ENCODE results near the gene ANO1. TPM values are rescaled to one million over a fixed set of nuclear protein-coding genes. Genes with fewer than 3 reads are reported as not detected.

ANO1 gene
- total RNA-seq, 1 donor from 2014 or later = 244 TPM

- Histone ChIP-seq H3K4me3 (no peak overlapping the region), H3K27ac (peak overlapping the region; percentile 51 to 76), H3K9me3 (no peaks in the 10 kb centered on the region), H3K27me3 (no peaks in the 10 kb centered on the region), H3K36me3 (peaks cover 0 to 16% of the 10 kb centered on the region in 2 donors), H3K4me1 (peaks cover 0 to 52% of the 10 kb centered on the region in 2 donors)
- intact Hi-C loops (cut with DNase I) = no loop called here
- no peak for TF ChIP-seq CTCF (IDR thresholded peaks at IDR 0.05)
- no peak for DNase-seq (ENCODE audit: low spot score in 2 of 2)
Measured at GRCh38 chr11:70087446-70088167, 9.5 kb downstream of the ANO1 start.

- DNase-seq (ENCODE audit: low spot score in 2 of 2) = no peak
- TF ChIP-seq CTCF (IDR thresholded peaks at IDR 0.05) = no peak
- peaks cover 0 to 16% of the 10 kb centered on the region in 2 donors for H3K36me3 ChIP-seq
- H3K4me3 ChIP-seq = no peak overlapping the region
- H3K9me3 ChIP-seq = no peaks in the 10 kb centered on the region
- peak overlapping the region; percentile 50 to 68 for H3K27ac ChIP-seq
- intact Hi-C loops (cut with DNase I) = no loop called here
- peaks cover 0 to 42% of the 10 kb centered on the region in 2 donors for H3K4me1 ChIP-seq
- H3K27me3 ChIP-seq = no peaks in the 10 kb centered on the region
Measured at GRCh38 chr11:70088735-70089250, 10.7 kb downstream of the ANO1 start.

- H3K4me1 ChIP-seq = peaks cover 0 to 34% of the 10 kb centered on the region in 2 donors
- TF ChIP-seq CTCF (IDR thresholded peaks at IDR 0.05) = no peak
- H3K9me3 ChIP-seq = no peaks in the 10 kb centered on the region
- H3K27ac ChIP-seq = peak overlapping the region; percentile 50 to 68
- H3K27me3 ChIP-seq = no peaks in the 10 kb centered on the region
- DNase-seq (ENCODE audit: low spot score in 2 of 2) = no peak
- H3K36me3 ChIP-seq = peaks cover 0 to 21% of the 10 kb centered on the region in 2 donors
- H3K4me3 ChIP-seq = no peak overlapping the region
- intact Hi-C loops (cut with DNase I) = no loop called here
Measured at GRCh38 chr11:70089631-70090030, 11.5 kb downstream of the ANO1 start.

- TF ChIP-seq CTCF (IDR thresholded peaks at IDR 0.05) = no peak
- no peak for DNase-seq (ENCODE audit: low spot score in 2 of 2)
- H3K27ac ChIP-seq = peak overlapping the region; percentile 50 to 68
Measured at GRCh38 chr11:70090961-70091381, 12.9 kb downstream of the ANO1 start.

GRCh38 chr11:70091638-70092037 lies 13.5 kb downstream of the ANO1 start:
- H3K36me3 ChIP-seq = peaks cover 0 to 21% of the 10 kb centered on the region in 2 donors
- H3K4me1 ChIP-seq = peaks cover 0 to 16% of the 10 kb centered on the region in 2 donors
- intact Hi-C loops (cut with DNase I) = no loop called here
- H3K27me3 ChIP-seq = no peaks in the 10 kb centered on the region
- no peak for TF ChIP-seq CTCF (IDR thresholded peaks at IDR 0.05)
- DNase-seq (ENCODE audit: low spot score in 2 of 2) = no peak
- H3K27ac ChIP-seq = peak overlapping the region; percentile 50 to 68
- no peaks in the 10 kb centered on the region for H3K9me3 ChIP-seq
- no peak overlapping the region for H3K4me3 ChIP-seq

More at GRCh38 chr11:70090961-70091381, 12.9 kb downstream of the ANO1 start:
- Histone ChIP-seq H3K27me3 (no peaks in the 10 kb centered on the region), H3K9me3 (no peaks in the 10 kb centered on the region), H3K4me1 (peaks cover 0 to 23% of the 10 kb centered on the region in 2 donors), H3K4me3 (no peak overlapping the region), H3K36me3 (peaks cover 0 to 21% of the 10 kb centered on the region in 2 donors)
- intact Hi-C loops (cut with DNase I) = no loop called here

Data from ascending aorta (tissue), 2 donors.